HuH-7.5 (cell line): Measurements from ENCODE around the gene MUC6.

ENCODE experiments used
- DNase-seq: peaks from one replicate; pipeline ENCODE4 v3.0.0; 2011; ENCODE audit warnings: low spot score

MUC6 gene

GRCh38 chr11:1073261-1073724 is 36.8 kb upstream of the MUC6 start:
- DNase-seq, result no peak

- no peak for DNase-seq
Observed at GRCh38 chr11:1072821-1073231, 36.3 kb upstream of the MUC6 start.

GRCh38 chr11:1072116-1072820 is 35.8 kb upstream of the MUC6 start:
- no peak for DNase-seq

GRCh38 chr11:1071571-1072115 is 35.1 kb upstream of the MUC6 start:
- DNase-seq, result no peak

- no peak for DNase-seq
Observed at GRCh38 chr11:1070594-1071462, 34.3 kb upstream of the MUC6 start.

GRCh38 chr11:1069740-1070139 is 33.2 kb upstream of the MUC6 start:
- no peak for DNase-seq

GRCh38 chr11:1067812-1068496 is 31.4 kb upstream of the MUC6 start:
- no peak for DNase-seq

GRCh38 chr11:1064167-1064566 is 27.6 kb upstream of the MUC6 start:
- DNase-seq, result no peak

- no peak for DNase-seq
Observed at GRCh38 chr11:1062075-1062820, 25.7 kb upstream of the MUC6 start.

- DNase-seq, result no peak
Observed at GRCh38 chr11:1060852-1061616, 24.5 kb upstream of the MUC6 start.

- DNase-seq, result no peak
Observed at GRCh38 chr11:1060410-1060809, 23.9 kb upstream of the MUC6 start.

- no peak for DNase-seq
Observed at GRCh38 chr11:1059759-1060158, 23.2 kb upstream of the MUC6 start.

GRCh38 chr11:1057806-1058205 is 21.3 kb upstream of the MUC6 start:
- DNase-seq, result no peak

GRCh38 chr11:1055990-1056771 is 19.7 kb upstream of the MUC6 start:
- DNase-seq, result no peak

- DNase-seq, result no peak
Observed at GRCh38 chr11:1055109-1055703, 18.7 kb upstream of the MUC6 start.

GRCh38 chr11:1054143-1055108 is 17.9 kb upstream of the MUC6 start:
- no peak for DNase-seq

- DNase-seq, result no peak
Observed at GRCh38 chr11:1053121-1053901, 16.8 kb upstream of the MUC6 start.
